Omental fat pad (tissue), 4 donors: ENCODE results near the gene GDPD4. TPM values are rescaled to one million over a fixed set of nuclear protein-coding genes. Genes with fewer than 3 reads are reported as not detected.

ENCODE experiments used
- ATAC-seq: fragments of 150-250 bp; one replicate; pipeline ENCODE4 v1.9.1; 2016; ENCODE audit warnings: mild to moderate bottlenecking, moderate library complexity; ENCODE audit not compliant: low FRiP score
- DNase-seq: peaks from one replicate; pipeline ENCODE4 v3.0.0-alpha.2; 2019; ENCODE audit warnings: low spot score
- total RNA-seq, 4 donors: library from RNA; depleted of rRNA; stranded (reverse); fragments of >200 nt; gene quantifications; one replicate each; pipeline ENCODE4 v1.1.0, GENCODE V29; 2016
- TF ChIP-seq, protein P1 (sequence below), 3 donors: fragments of 450-650 bp; IDR thresholded peaks; one replicate each; pipeline ENCODE4 v1.5.1; 2016 to 2017; ENCODE audit warnings: antibody characterized with exemption in 3 of 3, mild to moderate bottlenecking in 3 of 3, moderate library complexity in 2 of 3

Gene GDPD4, protein sequence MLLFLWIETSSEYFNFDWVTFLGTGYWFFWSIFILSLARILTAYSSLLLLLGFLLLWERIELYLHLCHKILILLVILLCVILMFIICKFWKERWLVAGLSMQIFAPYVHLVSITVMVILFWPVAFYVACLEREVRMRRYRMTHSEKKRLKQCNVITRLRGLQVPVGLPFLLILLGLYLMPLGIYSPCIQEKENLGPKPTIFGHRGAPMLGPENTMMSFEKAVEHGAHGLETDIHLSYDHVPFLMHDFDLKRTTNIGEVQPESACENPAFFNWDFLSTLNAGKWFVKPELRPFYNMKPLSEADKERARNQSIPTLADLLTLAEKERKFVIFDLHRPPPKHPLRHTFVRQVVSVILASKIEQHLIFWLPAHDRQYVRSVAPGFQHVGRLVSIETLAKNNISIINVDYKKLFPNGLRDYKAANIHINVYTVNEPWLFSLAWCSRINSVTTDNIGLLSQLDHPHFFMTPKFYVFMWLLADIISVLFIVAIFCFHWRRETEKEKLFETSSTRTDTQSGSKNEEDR
- total RNA-seq, result not detected

DNA sequence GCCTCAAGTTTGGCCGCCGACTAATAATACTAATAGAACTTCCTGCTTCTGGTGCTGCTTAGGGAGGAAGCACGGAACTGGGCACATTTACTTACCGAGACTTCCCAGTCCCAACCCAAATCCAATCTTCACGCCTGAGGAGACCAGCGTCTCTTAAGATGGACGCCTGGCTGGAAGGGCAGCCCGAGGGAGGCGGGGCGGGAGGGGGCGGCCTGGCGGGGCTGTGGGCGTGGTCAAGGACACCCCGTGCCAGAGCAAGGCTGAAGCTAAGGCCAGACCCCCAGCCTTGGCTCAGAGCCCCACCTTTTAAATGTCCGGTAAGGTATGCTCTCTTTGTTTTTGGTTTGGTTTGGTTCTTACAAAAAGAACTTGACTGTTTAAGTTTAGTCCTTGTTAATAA, at the start of gene GDPD4:
GDPD4 (minus strand) TSS at position 177 of the 400 bp plus-strand sequence. CDS start 16,549 bp downstream, outside the sequence.
- DNase-seq (no peak), ATAC-seq (no peak)
- TF ChIP-seq, protein P1, sequence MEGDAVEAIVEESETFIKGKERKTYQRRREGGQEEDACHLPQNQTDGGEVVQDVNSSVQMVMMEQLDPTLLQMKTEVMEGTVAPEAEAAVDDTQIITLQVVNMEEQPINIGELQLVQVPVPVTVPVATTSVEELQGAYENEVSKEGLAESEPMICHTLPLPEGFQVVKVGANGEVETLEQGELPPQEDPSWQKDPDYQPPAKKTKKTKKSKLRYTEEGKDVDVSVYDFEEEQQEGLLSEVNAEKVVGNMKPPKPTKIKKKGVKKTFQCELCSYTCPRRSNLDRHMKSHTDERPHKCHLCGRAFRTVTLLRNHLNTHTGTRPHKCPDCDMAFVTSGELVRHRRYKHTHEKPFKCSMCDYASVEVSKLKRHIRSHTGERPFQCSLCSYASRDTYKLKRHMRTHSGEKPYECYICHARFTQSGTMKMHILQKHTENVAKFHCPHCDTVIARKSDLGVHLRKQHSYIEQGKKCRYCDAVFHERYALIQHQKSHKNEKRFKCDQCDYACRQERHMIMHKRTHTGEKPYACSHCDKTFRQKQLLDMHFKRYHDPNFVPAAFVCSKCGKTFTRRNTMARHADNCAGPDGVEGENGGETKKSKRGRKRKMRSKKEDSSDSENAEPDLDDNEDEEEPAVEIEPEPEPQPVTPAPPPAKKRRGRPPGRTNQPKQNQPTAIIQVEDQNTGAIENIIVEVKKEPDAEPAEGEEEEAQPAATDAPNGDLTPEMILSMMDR (IDR thresholded peaks at IDR 0.05), result no peak

DNA sequence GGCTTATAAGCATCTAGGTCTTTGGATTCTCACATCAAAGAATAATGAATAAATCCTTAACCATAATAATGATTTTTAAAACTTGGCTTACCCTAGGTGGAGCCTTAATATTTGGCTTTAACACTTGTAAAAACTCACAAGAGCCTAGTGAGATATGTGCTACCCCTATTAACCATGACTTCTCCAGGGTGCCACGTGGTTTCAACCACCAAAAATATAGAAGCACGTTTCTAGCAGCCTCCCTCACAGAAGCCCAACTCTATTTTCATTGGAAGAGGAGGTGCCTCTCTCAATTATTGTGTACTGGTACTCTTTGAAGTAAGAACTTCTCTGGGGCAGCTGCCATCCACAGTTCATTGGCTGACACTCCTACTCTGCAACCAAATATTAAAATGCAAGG, 46.5 kb upstream of the GDPD4 start:
- ATAC-seq (no peak), DNase-seq (no peak)
- TF ChIP-seq, protein P1 (IDR thresholded peaks at IDR 0.05), result no peak

DNA sequence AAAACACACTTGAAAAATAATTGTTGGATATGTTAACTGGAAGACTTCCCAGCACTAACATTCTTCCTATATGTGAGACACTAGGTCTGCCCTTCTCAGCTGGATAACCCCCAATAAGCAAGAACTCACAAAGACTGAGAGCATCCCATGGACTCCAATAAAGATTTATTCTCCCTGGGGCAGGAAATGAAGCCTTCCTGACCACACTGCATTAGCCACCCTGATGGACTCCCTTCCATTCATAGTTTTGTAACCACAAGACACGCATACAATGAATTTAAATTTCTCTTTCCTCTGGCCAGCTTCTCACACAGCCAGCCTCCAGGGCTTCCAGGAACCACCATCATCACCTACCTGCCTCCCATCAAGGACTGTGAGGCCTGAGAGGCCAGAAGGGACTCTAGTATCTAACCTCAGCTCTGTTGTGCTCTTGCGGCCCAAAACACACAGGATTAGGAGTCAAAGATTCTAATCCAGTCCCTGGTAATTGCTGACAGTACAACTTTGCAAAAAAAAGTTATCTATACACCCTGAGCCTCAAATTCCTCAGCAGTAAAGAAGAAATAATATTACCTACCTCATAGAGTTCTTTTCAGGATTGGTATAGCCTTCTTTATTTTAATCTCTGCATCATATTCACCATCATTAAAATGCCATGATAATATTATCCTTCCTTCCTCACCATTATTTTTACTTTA, 45.6 kb upstream of the GDPD4 start:
- DNase-seq, result no peak
- TF ChIP-seq, protein P1 (IDR thresholded peaks at IDR 0.05), result no peak
- no peak for ATAC-seq

DNA sequence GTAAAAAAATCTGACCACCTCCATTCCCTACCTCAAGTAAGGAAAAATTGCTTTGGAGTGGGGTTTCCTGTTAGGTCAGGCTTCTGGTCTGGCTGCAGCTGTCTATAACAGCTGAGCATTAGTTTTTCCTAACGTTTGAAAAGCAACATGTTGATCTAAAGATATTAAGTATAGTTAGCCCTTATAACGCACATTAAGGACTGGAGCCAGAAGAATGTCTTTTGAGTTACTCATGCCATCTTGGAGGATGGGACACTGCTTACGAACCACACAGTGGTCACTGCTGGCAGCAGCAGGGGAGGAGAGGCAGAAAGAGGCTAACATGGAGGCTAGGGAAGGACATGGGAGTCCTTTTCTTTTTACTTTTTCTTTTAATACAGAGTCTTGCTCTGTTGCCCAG, 44.1 kb upstream of the GDPD4 start:
- ATAC-seq, result no peak
- DNase-seq, result no peak
- TF ChIP-seq, protein P1 (IDR thresholded peaks at IDR 0.05), result no peak

DNA sequence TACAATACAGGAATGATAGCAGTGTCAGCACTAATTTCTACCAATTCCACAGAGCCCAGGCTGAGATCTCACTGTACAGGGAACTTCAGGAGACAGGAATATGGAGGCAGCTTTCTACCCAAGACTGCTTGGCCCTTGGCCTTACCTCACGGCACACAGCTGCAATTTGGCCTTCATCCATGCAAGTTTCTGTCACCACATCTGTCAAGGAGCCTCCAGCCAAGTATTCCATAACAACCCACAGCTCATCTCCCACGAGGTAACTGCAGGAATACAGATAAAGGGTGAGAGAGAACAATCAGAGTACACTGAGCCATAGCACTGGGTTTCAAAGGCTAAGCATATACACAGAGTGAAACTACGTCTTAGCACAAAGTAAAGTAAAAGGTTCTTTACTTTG, 39.0 kb upstream of the GDPD4 start:
- TF ChIP-seq, protein P1 (IDR thresholded peaks at IDR 0.05), result no peak
- ATAC-seq (no peak), DNase-seq (no peak)

DNA sequence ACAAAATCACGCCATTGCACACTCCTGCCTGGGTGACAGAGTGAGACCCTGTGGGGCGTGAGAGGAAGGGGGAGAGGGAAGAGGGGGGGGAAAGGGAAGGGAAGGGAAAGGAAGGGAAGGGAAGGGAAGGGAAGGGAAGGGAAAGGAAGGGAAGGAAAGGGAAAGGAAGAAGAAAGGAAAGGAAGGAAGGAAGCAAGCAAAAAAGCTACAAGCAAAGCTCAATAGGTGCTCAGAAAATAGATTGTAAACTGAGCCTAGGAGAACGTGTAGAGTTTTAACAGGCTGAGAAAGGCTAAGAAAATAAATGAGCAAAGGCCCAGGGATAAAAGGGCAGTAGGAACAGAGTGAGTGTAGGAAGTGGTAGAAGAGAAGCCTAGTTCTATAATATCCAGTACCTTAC, 30.8 kb upstream of the GDPD4 start:
- DNase-seq, result no peak
- no peak for ATAC-seq
- TF ChIP-seq, protein P1 (IDR thresholded peaks at IDR 0.05), result no peak
